ENCODE measurements around the gene NUBPL. TPM values are rescaled to one million over a fixed set of nuclear protein-coding genes. Genes with fewer than 3 reads are reported as not detected.

Gene NUBPL
- total RNA-seq, 2 experiments from 2014 or later, result 9.0 to 17.5 TPM

DNA sequence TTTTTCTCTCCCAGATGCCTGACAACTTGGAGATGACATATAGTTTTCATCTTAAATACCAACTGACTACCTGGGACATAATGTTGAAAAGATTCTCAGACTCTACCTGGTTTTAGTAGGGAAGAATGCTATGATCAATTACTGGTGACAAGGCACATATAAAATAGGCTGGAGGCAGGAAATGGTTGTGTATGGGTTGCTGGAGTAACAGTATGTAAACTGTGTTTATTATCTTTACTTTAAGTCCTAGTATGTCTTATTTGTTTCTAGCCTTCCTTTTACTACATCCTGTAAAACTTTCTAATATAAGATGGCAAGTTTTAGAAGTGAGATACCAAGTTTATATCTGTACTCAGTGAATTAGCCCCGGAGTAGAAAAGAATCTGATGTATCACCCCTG, 98.1 kb downstream of the NUBPL start:
- POLR2A ChIA-PET, result interaction anchor here (0.6 kb wide), 1 partner anchor 122 kb away, joined by 4 read pairs; no protein-coding TSS in a partner anchor
- no peaks in the 10 kb centered on the region for H3K4me1 ChIP-seq (ENCODE audit: insufficient read depth, low read length, poor library complexity, severe bottlenecking)
- H4K20me1 ChIP-seq (ENCODE audit: insufficient read depth, low read length), result no peaks in the 10 kb centered on the region
- no peak overlapping the region for H3K4me3 ChIP-seq (ENCODE audit: low read depth, low read length, poor library complexity, severe bottlenecking)
- H3K9me3 ChIP-seq (ENCODE audit: low read length), result no peaks in the 10 kb centered on the region
- no TSS peak for BruUV-seq (replicated peaks)
- TF ChIP-seq, protein P1, sequence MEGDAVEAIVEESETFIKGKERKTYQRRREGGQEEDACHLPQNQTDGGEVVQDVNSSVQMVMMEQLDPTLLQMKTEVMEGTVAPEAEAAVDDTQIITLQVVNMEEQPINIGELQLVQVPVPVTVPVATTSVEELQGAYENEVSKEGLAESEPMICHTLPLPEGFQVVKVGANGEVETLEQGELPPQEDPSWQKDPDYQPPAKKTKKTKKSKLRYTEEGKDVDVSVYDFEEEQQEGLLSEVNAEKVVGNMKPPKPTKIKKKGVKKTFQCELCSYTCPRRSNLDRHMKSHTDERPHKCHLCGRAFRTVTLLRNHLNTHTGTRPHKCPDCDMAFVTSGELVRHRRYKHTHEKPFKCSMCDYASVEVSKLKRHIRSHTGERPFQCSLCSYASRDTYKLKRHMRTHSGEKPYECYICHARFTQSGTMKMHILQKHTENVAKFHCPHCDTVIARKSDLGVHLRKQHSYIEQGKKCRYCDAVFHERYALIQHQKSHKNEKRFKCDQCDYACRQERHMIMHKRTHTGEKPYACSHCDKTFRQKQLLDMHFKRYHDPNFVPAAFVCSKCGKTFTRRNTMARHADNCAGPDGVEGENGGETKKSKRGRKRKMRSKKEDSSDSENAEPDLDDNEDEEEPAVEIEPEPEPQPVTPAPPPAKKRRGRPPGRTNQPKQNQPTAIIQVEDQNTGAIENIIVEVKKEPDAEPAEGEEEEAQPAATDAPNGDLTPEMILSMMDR (conservative IDR thresholded peaks at IDR 0.05; ENCODE audit: low read length), result no peak
- no peak for TF ChIP-seq EZH2phosphoT487 (IDR thresholded peaks at IDR 0.05; ENCODE audit: borderline replicate concordance, low read depth, low read length)
- H3K4me2 ChIP-seq (ENCODE audit: low read length), result no peak overlapping the region
- H2AFZ ChIP-seq (ENCODE audit: low read length), result no peak overlapping the region
- H3K79me2 ChIP-seq (ENCODE audit: insufficient read depth, low read depth, low read length), result no peaks in the 10 kb centered on the region
- intact Hi-C loops (cut with micrococcal nuclease; ENCODE audit: unreplicated experiment), result no loop called here
- no peak for DNase-seq (ENCODE audit: low spot score)
- H3K9me2 ChIP-seq (ENCODE audit: insufficient read depth, low read length), result no peaks in the 10 kb centered on the region
- H3K27ac ChIP-seq (ENCODE audit: low read depth, low read length, poor library complexity, severe bottlenecking), result no peak overlapping the region
- CTCF ChIA-PET (ENCODE audit: unreplicated experiment), result no interaction called here
- no peaks in the 10 kb centered on the region for H3K36me3 ChIP-seq (ENCODE audit: insufficient read depth, low read length)

DNA sequence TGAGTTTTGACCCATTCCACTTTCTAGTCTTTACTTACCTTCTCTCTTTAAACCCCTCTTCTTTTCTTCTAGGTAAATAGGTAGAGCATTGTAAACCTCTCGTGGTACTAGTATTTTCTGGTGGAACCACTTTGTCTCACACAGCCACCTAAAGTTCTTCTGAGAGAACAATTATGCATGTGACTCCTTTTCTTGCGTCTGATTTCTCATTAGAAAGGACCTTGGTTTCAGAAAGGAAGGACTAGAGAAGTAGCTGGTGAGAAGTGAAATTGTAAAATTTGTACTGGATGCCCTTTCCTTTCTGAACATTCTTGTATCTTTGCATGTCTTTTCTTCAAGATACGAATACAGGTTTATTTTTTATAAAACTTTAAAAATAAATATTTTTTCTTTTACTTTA, 99.0 kb downstream of the NUBPL start:
- CTCF ChIA-PET (ENCODE audit: unreplicated experiment), result no interaction called here
- no TSS peak for BruUV-seq (replicated peaks)

DNA sequence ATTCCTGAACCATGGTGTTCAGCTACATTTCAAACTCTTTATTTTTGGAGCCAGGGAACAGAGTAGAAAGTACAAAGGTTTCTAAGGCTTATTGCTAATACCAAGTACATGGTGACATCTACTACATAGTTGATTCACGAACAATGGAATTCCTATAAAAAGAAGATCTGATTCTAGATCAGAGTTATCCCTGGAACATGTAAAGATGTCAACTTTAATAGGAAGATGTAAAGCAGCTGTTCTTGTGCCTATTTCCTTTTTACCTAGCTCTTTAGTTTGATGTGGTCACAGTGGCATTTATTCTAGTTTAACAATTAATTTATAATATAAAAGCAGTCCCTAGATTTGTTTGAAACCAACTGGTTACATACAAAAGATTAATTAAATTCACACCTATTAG, 99.5 kb downstream of the NUBPL start:
- H3K9me3 ChIP-seq (ENCODE audit: low read length), result no peaks in the 10 kb centered on the region
- POLR2A ChIA-PET, result interaction anchor here (0.5 to 1.1 kb wide), 2 partner anchors 66 to 517 kb away, joined by 3 read pairs; no protein-coding TSS in a partner anchor
- no peak overlapping the region for H3K27ac ChIP-seq (ENCODE audit: low read depth, low read length, poor library complexity, severe bottlenecking)
- no peak overlapping the region for H3K4me2 ChIP-seq (ENCODE audit: low read length)
- H3K36me3 ChIP-seq (ENCODE audit: insufficient read depth, low read length), result no peaks in the 10 kb centered on the region
- DNase-seq (ENCODE audit: low spot score), result no peak
- no peaks in the 10 kb centered on the region for H4K20me1 ChIP-seq (ENCODE audit: insufficient read depth, low read length)
- intact Hi-C loops (cut with micrococcal nuclease; ENCODE audit: unreplicated experiment), result no loop called here
- BruUV-seq (replicated peaks), result no TSS peak
- H3K4me3 ChIP-seq (ENCODE audit: low read depth, low read length, poor library complexity, severe bottlenecking), result no peak overlapping the region
- CTCF ChIA-PET (ENCODE audit: unreplicated experiment), result no interaction called here
- H3K79me2 ChIP-seq (ENCODE audit: insufficient read depth, low read depth, low read length), result no peaks in the 10 kb centered on the region
- no peak for TF ChIP-seq EZH2phosphoT487 (IDR thresholded peaks at IDR 0.05; ENCODE audit: borderline replicate concordance, low read depth, low read length)
- TF ChIP-seq, protein P1 (conservative IDR thresholded peaks at IDR 0.05; ENCODE audit: low read length), result no peak
- no peaks in the 10 kb centered on the region for H3K4me1 ChIP-seq (ENCODE audit: insufficient read depth, low read length, poor library complexity, severe bottlenecking)
- no peaks in the 10 kb centered on the region for H3K9me2 ChIP-seq (ENCODE audit: insufficient read depth, low read length)
- no peak overlapping the region for H2AFZ ChIP-seq (ENCODE audit: low read length)

More for the DNA sequence above, 99.0 kb downstream of the NUBPL start:
- TF ChIP-seq, protein P1 (conservative IDR thresholded peaks at IDR 0.05; ENCODE audit: low read length), result no peak
- no peak for TF ChIP-seq EZH2phosphoT487 (IDR thresholded peaks at IDR 0.05; ENCODE audit: borderline replicate concordance, low read depth, low read length)
- Histone ChIP-seq H3K79me2 (ENCODE audit: insufficient read depth, low read depth, low read length) (no peaks in the 10 kb centered on the region), H3K4me1 (ENCODE audit: insufficient read depth, low read length, poor library complexity, severe bottlenecking) (no peaks in the 10 kb centered on the region), H4K20me1 (ENCODE audit: insufficient read depth, low read length) (no peaks in the 10 kb centered on the region), H3K4me3 (ENCODE audit: low read depth, low read length, poor library complexity, severe bottlenecking) (no peak overlapping the region), H2AFZ (ENCODE audit: low read length) (no peak overlapping the region), H3K9me3 (ENCODE audit: low read length) (no peaks in the 10 kb centered on the region), H3K4me2 (ENCODE audit: low read length) (no peak overlapping the region), H3K9me2 (ENCODE audit: insufficient read depth, low read length) (no peaks in the 10 kb centered on the region), H3K27ac (ENCODE audit: low read depth, low read length, poor library complexity, severe bottlenecking) (no peak overlapping the region), H3K36me3 (ENCODE audit: insufficient read depth, low read length) (no peaks in the 10 kb centered on the region)
- no peak for DNase-seq (ENCODE audit: low spot score)
- POLR2A ChIA-PET, result interaction anchor here (0.5 to 1.1 kb wide), 2 partner anchors 65 to 517 kb away, joined by 3 read pairs; no protein-coding TSS in a partner anchor
- intact Hi-C loops (cut with micrococcal nuclease; ENCODE audit: unreplicated experiment), result no loop called here
